Stimulated activated CD8-positive, alpha-beta memory T cell treated with anti-CD3 and anti-CD28 coated beads, Interleukin-2, amount 100 ng/mL, for 1 hour (primary cell): Measurements from ENCODE around the gene CNTD1.
"Not testable (repeated sequence)": the region's sequence is repeated elsewhere in the genome, so short reads cannot be mapped to it uniquely, and the experiment has no call there.

Source experiments
- DNase-seq, 2 donors: peaks; one replicate each; pipeline ENCODE4 v3.0.0-alpha.2; 2020; ENCODE audit warnings: low read depth in 2 of 2

The CNTD1 gene

DNA sequence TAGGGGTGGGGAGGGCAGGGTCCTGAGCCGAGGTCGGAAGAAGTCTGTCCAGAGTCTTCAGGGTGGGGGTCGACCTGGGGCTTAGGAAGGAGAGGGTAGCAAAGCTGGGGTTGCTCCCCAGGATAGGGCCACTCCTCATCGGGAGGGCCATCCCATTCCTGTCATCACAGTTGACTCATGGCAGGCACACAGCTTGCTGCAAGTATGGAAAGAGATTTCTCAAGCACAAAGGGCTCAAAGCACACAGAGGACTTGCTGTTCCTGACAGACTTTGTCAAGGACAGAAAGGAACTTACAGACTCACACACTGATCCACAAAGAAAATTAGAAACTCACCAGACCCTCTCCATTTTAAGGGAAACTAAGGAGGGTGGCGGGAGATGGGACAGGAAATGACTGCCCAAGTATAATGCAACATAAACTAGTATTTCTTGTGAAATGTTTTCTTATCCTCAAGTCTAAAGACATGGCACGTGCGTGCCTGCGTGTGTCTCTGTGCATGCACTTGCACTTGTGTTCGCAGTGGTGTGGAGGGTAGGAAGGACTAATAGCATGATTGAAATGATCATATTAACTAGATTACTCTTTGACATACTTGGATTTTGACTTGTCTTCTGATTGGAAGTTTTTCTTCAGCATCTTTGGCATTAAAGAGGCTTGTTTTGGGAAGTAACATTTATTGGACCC is 48.1 kb downstream of the CNTD1 start:
- no peak for DNase-seq

DNA sequence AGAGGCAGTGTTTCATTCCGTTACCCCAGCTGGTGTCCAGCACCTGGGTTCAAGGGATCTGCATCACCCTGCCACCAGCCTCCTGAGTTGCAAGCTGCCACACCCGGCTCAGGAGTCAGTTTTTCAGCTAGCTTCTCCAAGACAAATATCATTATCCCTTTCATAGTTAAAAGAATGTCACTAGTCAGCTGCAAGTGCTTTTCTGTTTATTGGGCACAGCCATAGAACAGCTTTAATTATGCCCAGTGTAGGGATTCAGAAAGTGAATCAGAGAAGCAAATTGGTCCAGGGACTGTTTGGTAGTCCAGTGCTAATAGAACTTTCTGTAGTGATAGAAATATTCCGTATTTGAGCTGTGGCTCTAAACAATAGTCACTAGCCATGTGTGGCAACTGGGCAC is 49.4 kb downstream of the CNTD1 start:
- DNase-seq = no peak

- no peak for DNase-seq
Observed at GRCh38 chr17:42849031-42849430, 50.4 kb downstream of the CNTD1 start.

DNA sequence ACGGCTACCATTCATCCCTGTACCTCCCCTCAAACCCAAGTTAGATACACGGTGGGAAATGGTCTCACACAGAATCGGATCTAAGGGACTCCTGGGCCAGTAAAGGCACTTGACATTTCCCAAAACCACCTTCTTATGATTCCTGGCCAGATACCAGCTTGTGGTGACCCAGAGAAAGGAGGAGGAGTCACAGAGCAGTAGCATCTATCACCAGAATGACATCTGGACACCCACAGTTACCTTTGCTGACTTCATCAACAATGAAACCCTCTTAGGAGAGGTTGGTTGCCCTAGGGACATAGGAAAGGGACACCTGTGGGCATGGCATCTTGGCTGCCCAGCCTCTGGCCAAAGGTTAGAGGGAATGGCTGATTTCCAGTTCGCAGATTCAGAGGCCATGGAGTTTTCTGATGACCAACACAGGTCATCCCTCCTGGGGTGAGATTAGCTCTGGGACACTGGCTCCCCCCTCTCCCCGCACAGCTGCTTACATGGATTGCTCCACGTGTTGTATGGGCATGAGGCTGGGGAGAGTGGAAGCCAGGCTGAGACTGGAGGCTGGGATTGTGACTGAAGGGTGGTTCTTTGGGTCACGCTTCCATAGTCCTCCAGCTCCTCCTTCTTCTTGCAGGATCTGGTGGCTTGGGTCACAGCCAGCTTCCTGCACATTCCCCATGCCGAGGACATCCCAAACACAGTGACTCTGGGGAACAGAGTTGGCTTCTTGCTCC is 51.0 kb downstream of the CNTD1 start:
- DNase-seq = no peak

DNA sequence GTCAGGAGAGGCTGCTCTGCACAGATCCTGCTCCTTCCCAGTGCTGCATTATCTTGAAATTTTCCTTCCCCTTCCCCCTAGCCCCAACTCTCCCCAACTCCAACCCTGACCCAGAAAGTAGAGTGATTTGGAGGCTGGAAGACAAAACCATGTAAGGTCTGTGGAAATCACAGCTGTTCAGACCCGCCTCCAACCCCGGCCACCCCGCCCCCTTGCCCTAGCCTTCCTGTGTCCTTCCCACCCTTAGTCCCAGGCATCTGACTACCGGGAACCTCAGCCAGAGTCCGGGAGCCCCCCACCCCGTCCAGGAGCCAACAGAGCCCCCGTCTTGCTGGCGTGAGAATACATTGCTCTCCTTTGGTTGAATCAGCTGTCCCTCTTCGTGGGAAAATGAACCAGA is 52.3 kb downstream of the CNTD1 start, which contains the start of gene AOC3:
AOC3 (plus strand) TSS at position 246 of the 400 bp plus-strand sequence; CDS start at position 391, 145 bp downstream.
- DNase-seq = no peak

DNA sequence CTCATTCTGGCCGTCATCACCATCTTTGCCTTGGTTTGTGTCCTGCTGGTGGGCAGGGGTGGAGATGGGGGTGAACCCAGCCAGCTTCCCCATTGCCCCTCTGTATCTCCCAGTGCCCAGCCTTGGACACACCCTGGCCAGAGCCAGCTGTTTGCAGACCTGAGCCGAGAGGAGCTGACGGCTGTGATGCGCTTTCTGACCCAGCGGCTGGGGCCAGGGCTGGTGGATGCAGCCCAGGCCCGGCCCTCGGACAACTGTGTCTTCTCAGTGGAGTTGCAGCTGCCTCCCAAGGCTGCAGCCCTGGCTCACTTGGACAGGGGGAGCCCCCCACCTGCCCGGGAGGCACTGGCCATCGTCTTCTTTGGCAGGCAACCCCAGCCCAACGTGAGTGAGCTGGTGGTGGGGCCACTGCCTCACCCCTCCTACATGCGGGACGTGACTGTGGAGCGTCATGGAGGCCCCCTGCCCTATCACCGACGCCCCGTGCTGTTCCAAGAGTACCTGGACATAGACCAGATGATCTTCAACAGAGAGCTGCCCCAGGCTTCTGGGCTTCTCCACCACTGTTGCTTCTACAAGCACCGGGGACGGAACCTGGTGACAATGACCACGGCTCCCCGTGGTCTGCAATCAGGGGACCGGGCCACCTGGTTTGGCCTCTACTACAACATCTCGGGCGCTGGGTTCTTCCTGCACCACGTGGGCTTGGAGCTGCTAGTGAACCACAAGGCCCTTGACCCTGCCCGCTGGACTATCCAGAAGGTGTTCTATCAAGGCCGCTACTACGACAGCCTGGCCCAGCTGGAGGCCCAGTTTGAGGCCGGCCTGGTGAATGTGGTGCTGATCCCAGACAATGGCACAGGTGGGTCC is 52.9 kb downstream of the CNTD1 start:
- not testable (repeated sequence) for DNase-seq

- DNase-seq = no peak
Observed at GRCh38 chr17:42852351-42852750, 53.7 kb downstream of the CNTD1 start.

DNA sequence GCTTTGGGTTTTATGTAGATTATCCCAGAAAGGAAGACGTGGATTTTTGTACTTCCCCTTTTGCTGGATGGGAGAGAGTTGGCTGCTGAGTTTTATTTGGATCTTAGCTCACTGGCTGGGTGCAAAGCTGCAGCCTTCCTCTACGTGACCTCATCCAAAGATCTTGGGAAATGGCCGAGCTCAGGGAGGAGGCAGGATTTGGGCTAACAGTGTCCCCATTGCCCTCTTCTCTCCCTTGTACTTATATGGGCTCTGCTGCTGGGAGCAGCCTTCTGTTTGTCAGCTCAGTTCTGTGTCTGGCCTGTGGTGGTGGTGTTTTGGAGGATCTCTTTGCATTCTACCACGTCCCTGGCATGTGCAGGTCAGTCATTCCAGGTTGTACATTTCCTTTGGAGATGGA is 54.3 kb downstream of the CNTD1 start:
- DNase-seq = no peak

- no peak for DNase-seq
Observed at GRCh38 chr17:42853597-42853967, 54.9 kb downstream of the CNTD1 start.

GRCh38 chr17:42853968-42854790 is 55.5 kb downstream of the CNTD1 start:
- DNase-seq = no peak

DNA sequence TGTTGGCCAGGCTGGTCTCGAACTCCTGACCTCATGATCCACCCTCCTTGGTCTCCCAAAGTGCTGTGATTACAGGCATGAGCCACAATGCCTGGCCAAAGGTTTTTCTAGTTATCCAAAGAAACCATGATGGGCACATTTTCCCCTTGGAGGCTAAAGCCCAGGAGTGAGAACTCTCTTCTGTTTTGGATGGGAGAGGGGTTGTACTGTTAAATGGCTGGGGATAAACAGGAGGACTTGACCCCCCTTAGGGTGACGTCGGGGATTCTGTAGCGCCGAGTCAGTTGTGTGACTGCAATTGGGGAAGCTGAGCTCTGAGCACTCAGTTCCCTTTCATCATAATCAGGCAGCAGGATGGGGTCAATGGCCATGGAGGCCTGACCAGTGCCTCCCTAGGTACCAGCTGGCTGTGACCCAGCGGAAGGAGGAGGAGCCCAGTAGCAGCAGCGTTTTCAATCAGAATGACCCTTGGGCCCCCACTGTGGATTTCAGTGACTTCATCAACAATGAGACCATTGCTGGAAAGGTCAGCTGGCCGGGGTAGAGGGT is 56.5 kb downstream of the CNTD1 start:
- no peak for DNase-seq

- not testable (repeated sequence) for DNase-seq
Observed at GRCh38 chr17:42856093-42856492, 57.4 kb downstream of the CNTD1 start.

- DNase-seq = not testable (repeated sequence)
Observed at GRCh38 chr17:42856516-42856915, 57.9 kb downstream of the CNTD1 start.

GRCh38 chr17:42857389-42857788 is 58.7 kb downstream of the CNTD1 start:
- no peak for DNase-seq
